SK-N-SH treated with all-trans-retinoic acid at 6 μM for 48 hours (cell line): Measurements from ENCODE around the gene TMEM18.

ENCODE experiments used
- CSDC2 ChIP-seq: fragments of 250-450 bp; sonication (Bioruptor Pico); IDR thresholded peaks from 2 replicates; pipeline ENCODE4 v1.5.0; 2020; ENCODE audit warnings: mild to moderate bottlenecking, moderate library complexity
- PPARA ChIP-seq: fragments of 250-450 bp; sonication (Bioruptor Pico); IDR thresholded peaks from 2 replicates; pipeline ENCODE4 v1.5.0; 2020; ENCODE audit warnings: mild to moderate bottlenecking, borderline replicate concordance
- ZFP3 ChIP-seq: fragments of 250-450 bp; sonication (Bioruptor Pico); IDR thresholded peaks from 2 replicates; pipeline ENCODE4 v1.5.0; 2020; ENCODE audit warnings: mild to moderate bottlenecking, moderate library complexity

DNA sequence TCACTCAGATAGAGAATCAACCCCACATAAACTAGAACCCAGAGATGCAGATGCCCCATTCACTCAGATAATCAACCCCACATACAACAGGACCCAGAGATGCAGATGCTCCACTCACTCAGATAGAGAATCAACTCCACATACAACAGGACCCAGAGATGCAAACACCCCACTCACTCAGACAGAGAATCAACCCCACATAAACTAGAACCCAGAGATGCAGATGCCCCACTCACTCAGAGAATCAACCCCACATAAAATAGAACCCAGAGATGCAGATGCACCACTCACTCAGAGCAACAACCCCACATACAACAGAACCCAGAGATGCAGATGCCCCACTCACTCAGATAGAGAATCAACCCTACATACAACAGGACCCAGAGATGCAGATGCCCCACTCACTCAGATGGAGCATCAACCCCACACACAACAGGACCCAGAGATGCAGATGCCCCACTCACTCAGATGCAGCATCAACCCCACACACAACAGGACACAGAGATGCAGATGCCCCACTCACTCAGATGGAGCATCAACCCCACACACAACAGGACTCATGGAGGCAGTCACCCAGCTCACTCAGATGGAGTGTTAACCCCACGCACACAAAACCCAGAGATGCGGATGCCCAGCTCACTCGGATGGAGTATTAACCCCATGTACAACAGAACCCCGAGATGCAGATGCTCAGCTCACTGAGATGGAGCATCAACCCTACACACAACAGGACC lies 11.7 kb downstream of the TMEM18 start:
- TF ChIP-seq PPARA (CRISPR knock-in tag): no peak
- no peak for TF ChIP-seq ZFP3
- TF ChIP-seq CSDC2: no peak
